Activated CD8-positive, alpha-beta memory T cell treated with anti-CD3 and anti-CD28 coated beads, Interleukin-2, amount 50 U/mL, for 1 hour (primary cell): ENCODE data around the gene S100A9.

Source experiments
- DNase-seq: peaks from one replicate; pipeline ENCODE4 v3.0.0-alpha.2; 2020; ENCODE audit errors: extremely low read depth

Gene S100A9

GRCh38 chr1:153389973-153390879 lies 32.6 kb downstream of the S100A9 start:
- no peak for DNase-seq

GRCh38 chr1:153390938-153391710 lies 33.5 kb downstream of the S100A9 start, which contains the start of gene S100A8:
Gene S100A8 (minus strand): TSS chr1:153391073. CDS start chr1:153390535, 538 bp downstream.
- no peak for DNase-seq

GRCh38 chr1:153392258-153392657 lies 34.6 kb downstream of the S100A9 start:
- no peak for DNase-seq

- no peak for DNase-seq
These were observed 35.2 kb downstream of the S100A9 start for GRCh38 chr1:153392822-153393221.

GRCh38 chr1:153393926-153394325 lies 36.3 kb downstream of the S100A9 start:
- DNase-seq: no peak

- no peak for DNase-seq
These were observed 36.7 kb downstream of the S100A9 start for GRCh38 chr1:153394391-153394790.

- no peak for DNase-seq
These were observed 37.6 kb downstream of the S100A9 start for GRCh38 chr1:153395136-153395685.

GRCh38 chr1:153395776-153396175 lies 38.1 kb downstream of the S100A9 start:
- no peak for DNase-seq

GRCh38 chr1:153396461-153396860 lies 38.8 kb downstream of the S100A9 start:
- no peak for DNase-seq

- no peak for DNase-seq
These were observed 39.6 kb downstream of the S100A9 start for GRCh38 chr1:153397051-153397923.

- DNase-seq: no peak
These were observed 40.4 kb downstream of the S100A9 start for GRCh38 chr1:153397924-153398651.

- DNase-seq: no peak
These were observed 41.9 kb downstream of the S100A9 start for GRCh38 chr1:153399401-153400055.

- no peak for DNase-seq
These were observed 42.6 kb downstream of the S100A9 start for GRCh38 chr1:153400244-153400643.

- no peak for DNase-seq
These were observed 43.8 kb downstream of the S100A9 start for GRCh38 chr1:153401461-153401860.

- no peak for DNase-seq
These were observed 44.6 kb downstream of the S100A9 start for GRCh38 chr1:153402226-153402625.

GRCh38 chr1:153403421-153404085 lies 45.9 kb downstream of the S100A9 start:
- DNase-seq: no peak

GRCh38 chr1:153404086-153404635 lies 46.5 kb downstream of the S100A9 start:
- no peak for DNase-seq

- DNase-seq: no peak
These were observed 47.1 kb downstream of the S100A9 start for GRCh38 chr1:153404768-153405167.
